Measurements from ENCODE around the gene SPP1.

Gene SPP1

DNA sequence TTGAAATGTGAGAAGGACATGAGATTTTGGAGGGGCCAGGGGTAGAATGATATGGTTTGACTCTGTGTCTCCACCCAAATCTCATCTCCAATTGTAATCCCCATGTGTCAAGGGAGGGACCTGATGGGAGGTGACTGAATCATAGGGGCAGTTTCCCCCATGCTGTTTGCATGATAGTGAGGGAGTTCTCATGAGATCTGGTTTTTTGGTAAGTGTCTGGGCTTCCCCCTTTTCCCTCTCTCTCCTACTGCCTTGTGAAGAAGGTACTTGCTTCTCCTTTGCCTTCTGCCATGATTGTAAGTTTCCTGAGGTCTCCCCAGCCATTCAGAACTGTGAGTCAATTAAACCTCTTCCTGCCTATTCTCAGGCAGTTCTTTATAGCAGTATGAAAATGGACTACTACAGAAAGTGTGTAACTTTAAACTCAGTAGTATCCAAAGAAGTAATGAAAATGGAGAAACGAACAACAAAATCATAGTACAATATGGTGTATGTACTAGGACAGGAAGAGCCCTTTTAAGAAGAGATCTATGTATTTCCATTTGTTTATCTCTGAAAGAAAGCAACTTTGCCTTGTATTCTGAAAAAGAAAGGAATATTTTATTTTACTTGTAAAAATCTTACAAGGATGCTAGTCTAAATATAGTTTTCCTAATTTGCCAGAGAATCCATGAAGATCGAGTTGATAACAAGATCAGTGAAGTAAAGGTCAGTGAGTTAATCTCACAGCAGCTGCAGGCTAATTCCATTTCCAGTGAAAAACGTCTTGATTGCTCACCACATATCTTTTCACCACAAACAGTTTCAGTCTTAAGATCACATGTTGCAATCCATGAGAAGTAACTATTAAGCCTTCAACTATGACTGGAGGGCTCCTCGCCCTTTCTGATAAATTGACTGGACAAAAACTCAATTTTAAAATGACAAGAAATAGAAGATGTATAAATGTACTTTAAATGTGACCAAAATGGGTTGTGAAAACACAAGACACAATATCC, 52.4 kb downstream of the SPP1 start:
- Histone ChIP-seq H3K9me3 (ENCODE audit: insufficient read depth, low read length) (peaks cover 19% of the 10 kb centered on the region; the same call in 1 of the 2 replicates), H3K4me1 (ENCODE audit: insufficient read depth, insufficient read length) (peaks cover 2% of the 10 kb centered on the region), H3K9ac (ENCODE audit: insufficient read length, low read depth) (no peak overlapping the region), H3K27me3 (ENCODE audit: insufficient read depth, insufficient read length) (no peaks in the 10 kb centered on the region), H3K36me3 (ENCODE audit: insufficient read depth, insufficient read length, low read length) (peaks cover 44% of the 10 kb centered on the region), H3K4me3 (ENCODE audit: insufficient read length, low read depth) (no peak overlapping the region)
- DNase-seq (ENCODE audit: low read depth, low spot score), result no peak
- TF ChIP-seq ZNF274 (IDR thresholded peaks at IDR 0.05; ENCODE audit: low read depth, low read length), result no peak
- TF ChIP-seq SUZ12 (IDR thresholded peaks at IDR 0.05; ENCODE audit: extremely low read depth, insufficient read depth, insufficient read length), result no peak
- no peak for TF ChIP-seq YY1 (IDR thresholded peaks at IDR 0.05; ENCODE audit: insufficient read depth, insufficient read length)

DNA sequence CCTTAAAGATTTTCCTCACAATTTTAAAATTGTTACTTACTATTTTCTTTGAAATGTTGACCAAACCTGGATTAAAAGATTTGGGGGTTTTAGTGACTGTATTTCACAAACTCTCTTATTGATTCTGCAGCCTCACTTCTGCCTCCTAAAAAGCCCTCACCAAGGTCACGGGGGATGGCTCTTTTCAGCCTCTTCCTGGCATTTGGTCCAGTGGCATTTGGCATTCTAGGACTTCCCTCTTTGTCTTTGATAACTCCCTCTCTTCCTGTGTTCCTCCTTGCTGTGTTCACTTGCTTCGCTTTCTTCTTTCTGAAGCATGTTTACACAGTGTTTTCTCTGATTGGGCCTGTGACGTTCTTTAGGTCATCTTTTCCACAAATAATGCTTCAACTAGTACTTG, 53.4 kb downstream of the SPP1 start:
- peaks cover 39% of the 10 kb centered on the region for H3K36me3 ChIP-seq (ENCODE audit: insufficient read depth, insufficient read length, low read length)

GRCh38 chr4:88029556-88029955, 54.0 kb downstream of the SPP1 start:
- no peak for DNase-seq (ENCODE audit: low read depth, low spot score)
- no peak overlapping the region for H3K4me3 ChIP-seq (ENCODE audit: insufficient read length, low read depth)
- H3K36me3 ChIP-seq (ENCODE audit: insufficient read depth, insufficient read length, low read length), result peaks cover 37% of the 10 kb centered on the region
- no peak overlapping the region for H3K9ac ChIP-seq (ENCODE audit: insufficient read length, low read depth)
- H3K27me3 ChIP-seq (ENCODE audit: insufficient read depth, insufficient read length), result no peaks in the 10 kb centered on the region
- no peaks in the 10 kb centered on the region for H3K4me1 ChIP-seq (ENCODE audit: insufficient read depth, insufficient read length)
- no peak for TF ChIP-seq ZNF274 (IDR thresholded peaks at IDR 0.05; ENCODE audit: low read depth, low read length)
- TF ChIP-seq SUZ12 (IDR thresholded peaks at IDR 0.05; ENCODE audit: extremely low read depth, insufficient read depth, insufficient read length), result no peak
- TF ChIP-seq YY1 (IDR thresholded peaks at IDR 0.05; ENCODE audit: insufficient read depth, insufficient read length), result no peak
- H3K9me3 ChIP-seq (ENCODE audit: insufficient read depth, low read length), result peaks cover 19% of the 10 kb centered on the region; the same call in 1 of the 2 replicates

More for the DNA sequence above, 53.4 kb downstream of the SPP1 start:
- no peaks in the 10 kb centered on the region for H3K27me3 ChIP-seq (ENCODE audit: insufficient read depth, insufficient read length)
- no peak overlapping the region for H3K9ac ChIP-seq (ENCODE audit: insufficient read length, low read depth)
- no peak for DNase-seq (ENCODE audit: low read depth, low spot score)
- TF ChIP-seq ZNF274 (IDR thresholded peaks at IDR 0.05; ENCODE audit: low read depth, low read length) (no peak), SUZ12 (IDR thresholded peaks at IDR 0.05; ENCODE audit: extremely low read depth, insufficient read depth, insufficient read length) (no peak), YY1 (IDR thresholded peaks at IDR 0.05; ENCODE audit: insufficient read depth, insufficient read length) (no peak)
- no peak overlapping the region for H3K4me3 ChIP-seq (ENCODE audit: insufficient read length, low read depth)
- no peaks in the 10 kb centered on the region for H3K4me1 ChIP-seq (ENCODE audit: insufficient read depth, insufficient read length)
- peaks cover 19% of the 10 kb centered on the region; the same call in 1 of the 2 replicates for H3K9me3 ChIP-seq (ENCODE audit: insufficient read depth, low read length)

DNA sequence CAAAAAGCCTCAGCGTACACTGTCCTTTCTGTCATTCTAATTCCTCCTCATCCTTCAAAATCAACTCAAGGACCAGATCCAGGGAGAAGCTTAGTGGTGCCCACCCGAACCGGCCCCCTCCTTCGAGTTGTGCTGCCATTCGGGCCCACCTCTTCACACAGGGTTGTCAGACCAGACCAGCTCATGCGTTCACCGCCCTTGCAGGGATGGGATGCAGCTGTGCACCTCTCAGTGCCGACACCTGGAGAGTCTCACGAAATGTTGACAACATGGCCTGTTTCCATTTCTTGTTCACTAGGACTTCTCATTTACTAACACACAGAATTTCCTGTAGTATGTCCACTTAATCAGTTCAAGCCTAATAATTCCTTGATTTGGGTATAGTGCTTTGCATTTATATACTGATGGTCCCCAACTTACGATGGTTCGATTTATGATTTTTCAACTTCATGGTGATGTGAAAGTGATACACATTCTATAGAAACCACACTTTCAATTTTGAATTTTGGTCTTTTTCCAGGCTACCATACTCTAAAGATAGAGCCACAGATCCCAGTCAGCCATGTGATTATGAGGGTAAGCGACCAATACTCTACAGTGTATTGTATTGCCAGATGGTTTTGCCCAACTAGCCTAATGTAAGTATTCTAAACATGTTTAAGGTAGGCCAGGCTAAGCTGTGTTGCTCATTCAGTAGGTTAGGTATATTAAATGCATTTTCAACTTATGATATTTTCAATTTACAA, 55.2 kb downstream of the SPP1 start:
- Histone ChIP-seq H3K27me3 (ENCODE audit: insufficient read depth, insufficient read length) (no peaks in the 10 kb centered on the region), H3K9ac (ENCODE audit: insufficient read length, low read depth) (no peak overlapping the region)

More for the DNA sequence above, 55.2 kb downstream of the SPP1 start:
- TF ChIP-seq SUZ12 (IDR thresholded peaks at IDR 0.05; ENCODE audit: extremely low read depth, insufficient read depth, insufficient read length) (no peak), YY1 (IDR thresholded peaks at IDR 0.05; ENCODE audit: insufficient read depth, insufficient read length) (no peak)
- H3K36me3 ChIP-seq (ENCODE audit: insufficient read depth, insufficient read length, low read length), result peaks cover 41% of the 10 kb centered on the region
- no peaks in the 10 kb centered on the region for H3K4me1 ChIP-seq (ENCODE audit: insufficient read depth, insufficient read length)
- H3K9me3 ChIP-seq (ENCODE audit: insufficient read depth, low read length), result peaks cover 14% of the 10 kb centered on the region; the same call in 1 of the 2 replicates
- no peak overlapping the region for H3K4me3 ChIP-seq (ENCODE audit: insufficient read length, low read depth)
- no peak for DNase-seq (ENCODE audit: low read depth, low spot score)
